IMR-90 (cell line): ENCODE measurements around the gene HECTD1.

Experiments
- CTCF ChIP-seq: conservative IDR thresholded peaks from 2 replicates; pipeline ENCODE4 v1.5.1; 2012; ENCODE audit warnings: mild to moderate bottlenecking, low read depth, low read length, improper control_type of control experiment
- ELK1 ChIP-seq: fragments of 150-350 bp; IDR thresholded peaks from 2 replicates; pipeline ENCODE4 v1.6.1; 2016; ENCODE audit warnings: low read depth, mild to moderate bottlenecking, low read length, moderate library complexity, borderline replicate concordance
- RAD21 ChIP-seq: IDR thresholded peaks from 2 replicates; pipeline ENCODE4 v1.6.1; 2012; ENCODE audit warnings: low read length, improper control_type of control experiment
- USF2 ChIP-seq: fragments of 150-350 bp; IDR thresholded peaks from 2 replicates; pipeline ENCODE4 v1.6.1; 2017; ENCODE audit warnings: mild to moderate bottlenecking, antibody characterized with exemption, low read length, low read depth

GRCh38 chr14:31222834-31223233, 15.2 kb upstream of the HECTD1 start:
- TF ChIP-seq RAD21 (no peak), CTCF (no peak), ELK1 (no peak), USF2 (no peak)
